IMR-90 (cell line): ENCODE results near the gene FAM131B.

Source experiments
- CHD1 ChIP-seq: IDR thresholded peaks from 2 replicates; pipeline ENCODE4 v1.6.1; 2012; ENCODE audit warnings: low read depth, low read length, improper control_type of control experiment
- MAZ ChIP-seq: IDR thresholded peaks from 2 replicates; pipeline ENCODE4 v1.6.1; 2012; ENCODE audit warnings: low read depth, mild to moderate bottlenecking, low read length, improper control_type of control experiment, moderate library complexity, borderline replicate concordance
- MXI1 ChIP-seq: IDR thresholded peaks from 2 replicates; pipeline ENCODE4 v1.6.1; 2012; ENCODE audit warnings: low read depth, mild to moderate bottlenecking, low read length, moderate library complexity, borderline replicate concordance
- POLR2A ChIP-seq: IDR thresholded peaks from 2 replicates; pipeline ENCODE4 v1.6.1; 2012; ENCODE audit warnings: mild to moderate bottlenecking, low read depth, low read length
- RAD21 ChIP-seq: IDR thresholded peaks from 2 replicates; pipeline ENCODE4 v1.6.1; 2012; ENCODE audit warnings: low read length, improper control_type of control experiment
- RFX5 ChIP-seq: IDR thresholded peaks from 2 replicates; pipeline ENCODE4 v1.8.0; 2012; ENCODE audit warnings: low read depth, mild to moderate bottlenecking, low read length, moderate library complexity
- SMC3 ChIP-seq: fragments of 150-350 bp; IDR thresholded peaks from 2 replicates; pipeline ENCODE4 v1.6.1; 2016; ENCODE audit warnings: low read depth, mild to moderate bottlenecking, antibody characterized with exemption, low read length, moderate library complexity
- TF ChIP-seq, protein P1 (sequence below): conservative IDR thresholded peaks from 2 replicates; pipeline ENCODE4 v1.5.1; 2012; ENCODE audit warnings: mild to moderate bottlenecking, low read depth, low read length, improper control_type of control experiment
- TF ChIP-seq, protein P2 (sequence below): fragments of 150-350 bp; IDR thresholded peaks from 2 replicates; pipeline ENCODE4 v1.6.1; 2016; ENCODE audit warnings: low read depth, mild to moderate bottlenecking, low read length, moderate library complexity, borderline replicate concordance

DNA sequence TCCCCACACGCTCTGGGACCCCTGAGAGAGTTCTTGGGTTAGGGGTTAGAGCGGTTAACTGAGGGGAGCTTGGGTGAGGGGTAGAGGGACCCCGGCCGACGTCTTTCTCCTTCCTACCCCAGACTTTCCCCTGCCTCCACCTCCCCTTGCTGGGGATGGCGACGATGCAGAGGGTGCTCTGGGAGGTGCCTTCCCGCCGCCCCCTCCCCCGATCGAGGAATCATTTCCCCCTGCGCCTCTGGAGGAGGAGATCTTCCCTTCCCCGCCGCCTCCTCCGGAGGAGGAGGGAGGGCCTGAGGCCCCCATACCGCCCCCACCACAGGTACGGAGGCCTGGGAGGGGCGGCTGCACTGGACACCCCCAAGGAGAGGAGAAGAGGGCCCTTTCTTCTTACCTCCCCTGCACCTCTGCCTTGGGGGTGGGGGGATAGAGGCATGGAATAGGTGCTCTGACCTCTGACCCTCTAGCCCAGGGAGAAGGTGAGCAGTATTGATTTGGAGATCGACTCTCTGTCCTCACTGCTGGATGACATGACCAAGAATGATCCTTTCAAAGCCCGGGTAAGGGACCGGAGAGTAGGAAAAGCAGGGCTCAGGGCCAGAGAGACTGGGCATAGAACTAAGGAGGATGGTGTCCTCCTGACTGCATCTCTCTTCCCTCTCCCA lies 19.7 kb upstream of the FAM131B start:
- TF ChIP-seq SMC3 = no peak
- no peak for TF ChIP-seq POLR2A
- TF ChIP-seq, protein P1, sequence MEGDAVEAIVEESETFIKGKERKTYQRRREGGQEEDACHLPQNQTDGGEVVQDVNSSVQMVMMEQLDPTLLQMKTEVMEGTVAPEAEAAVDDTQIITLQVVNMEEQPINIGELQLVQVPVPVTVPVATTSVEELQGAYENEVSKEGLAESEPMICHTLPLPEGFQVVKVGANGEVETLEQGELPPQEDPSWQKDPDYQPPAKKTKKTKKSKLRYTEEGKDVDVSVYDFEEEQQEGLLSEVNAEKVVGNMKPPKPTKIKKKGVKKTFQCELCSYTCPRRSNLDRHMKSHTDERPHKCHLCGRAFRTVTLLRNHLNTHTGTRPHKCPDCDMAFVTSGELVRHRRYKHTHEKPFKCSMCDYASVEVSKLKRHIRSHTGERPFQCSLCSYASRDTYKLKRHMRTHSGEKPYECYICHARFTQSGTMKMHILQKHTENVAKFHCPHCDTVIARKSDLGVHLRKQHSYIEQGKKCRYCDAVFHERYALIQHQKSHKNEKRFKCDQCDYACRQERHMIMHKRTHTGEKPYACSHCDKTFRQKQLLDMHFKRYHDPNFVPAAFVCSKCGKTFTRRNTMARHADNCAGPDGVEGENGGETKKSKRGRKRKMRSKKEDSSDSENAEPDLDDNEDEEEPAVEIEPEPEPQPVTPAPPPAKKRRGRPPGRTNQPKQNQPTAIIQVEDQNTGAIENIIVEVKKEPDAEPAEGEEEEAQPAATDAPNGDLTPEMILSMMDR = no peak
- no peak for TF ChIP-seq CHD1
- TF ChIP-seq, protein P2, sequence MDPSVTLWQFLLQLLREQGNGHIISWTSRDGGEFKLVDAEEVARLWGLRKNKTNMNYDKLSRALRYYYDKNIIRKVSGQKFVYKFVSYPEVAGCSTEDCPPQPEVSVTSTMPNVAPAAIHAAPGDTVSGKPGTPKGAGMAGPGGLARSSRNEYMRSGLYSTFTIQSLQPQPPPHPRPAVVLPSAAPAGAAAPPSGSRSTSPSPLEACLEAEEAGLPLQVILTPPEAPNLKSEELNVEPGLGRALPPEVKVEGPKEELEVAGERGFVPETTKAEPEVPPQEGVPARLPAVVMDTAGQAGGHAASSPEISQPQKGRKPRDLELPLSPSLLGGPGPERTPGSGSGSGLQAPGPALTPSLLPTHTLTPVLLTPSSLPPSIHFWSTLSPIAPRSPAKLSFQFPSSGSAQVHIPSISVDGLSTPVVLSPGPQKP = no peak
- no peak for TF ChIP-seq MXI1
- TF ChIP-seq RAD21 = no peak
- no peak for TF ChIP-seq RFX5
- no peak for TF ChIP-seq MAZ
